22Rv1 (cell line): ENCODE results near the gene BACH2.
"Not testable (repeated sequence)": the region's sequence is repeated elsewhere in the genome, so short reads cannot be mapped to it uniquely, and the experiment has no call there.

Experiments used
- H3K27ac ChIP-seq: fragments of 450-650 bp; 2 replicates; pipeline ENCODE4 v1.5.1; 2017
- CTCF ChIP-seq: fragments of 450-650 bp; IDR thresholded peaks from 2 replicates; pipeline ENCODE4 v1.5.1; 2017; ENCODE audit warnings: mild to moderate bottlenecking
- ZFX ChIP-seq: fragments of 450-650 bp; IDR thresholded peaks from 2 replicates; pipeline ENCODE4 v1.6.1; 2017; ENCODE audit warnings: antibody characterized with exemption, borderline replicate concordance

BACH2 gene

GRCh38 chr6:90139272-90139817 is 157.3 kb downstream of the BACH2 start:
- TF ChIP-seq CTCF, result no peak
- no peak for TF ChIP-seq ZFX
- H3K27ac ChIP-seq, result no peak overlapping the region

GRCh38 chr6:90136837-90137568 is 159.6 kb downstream of the BACH2 start:
- TF ChIP-seq CTCF (no peak), ZFX (no peak)
- H3K27ac ChIP-seq, result no peak overlapping the region

GRCh38 chr6:90136176-90136575 is 160.5 kb downstream of the BACH2 start:
- TF ChIP-seq ZFX, result no peak
- no peak for TF ChIP-seq CTCF
- no peak overlapping the region for H3K27ac ChIP-seq

- TF ChIP-seq CTCF (no peak), ZFX (no peak)
- H3K27ac ChIP-seq, result no peak overlapping the region
Measured at GRCh38 chr6:90135667-90136066, 161.0 kb downstream of the BACH2 start.

- H3K27ac ChIP-seq, result not testable (repeated sequence)
Measured at GRCh38 chr6:90133664-90134063, 163.0 kb downstream of the BACH2 start.

- H3K27ac ChIP-seq, result no peak overlapping the region
- TF ChIP-seq ZFX (no peak), CTCF (no peak)
Measured at GRCh38 chr6:90131614-90132423, 164.8 kb downstream of the BACH2 start.

GRCh38 chr6:90131125-90131524 is 165.5 kb downstream of the BACH2 start:
- TF ChIP-seq ZFX (no peak), CTCF (no peak)
- no peak overlapping the region for H3K27ac ChIP-seq

GRCh38 chr6:90128687-90129086 is 168.0 kb downstream of the BACH2 start:
- not testable (repeated sequence) for H3K27ac ChIP-seq
